ENCODE data around the gene HYLS1.

- TF ChIP-seq TCF12 (IDR thresholded peaks at IDR 0.05; ENCODE audit: low read depth) (no peak), MAX (IDR thresholded peaks at IDR 0.05) (no peak), RAD21 (IDR thresholded peaks at IDR 0.05; ENCODE audit: low read depth) (no peak)
These were observed 36.2 kb downstream of the HYLS1 start for GRCh38 chr11:125923633-125924032.

Data from Ishikawa (cell line).